ENCODE measurements around the gene BLVRA. TPM values are rescaled to one million over a fixed set of nuclear protein-coding genes. Genes with fewer than 3 reads are reported as not detected.
A peak's percentile ranks its signal among the peaks of the same experiment; 100 is the strongest.

Gene BLVRA
- polyA plus RNA-seq, 3 donors, result 71.9 to 238 (median 199) TPM

DNA sequence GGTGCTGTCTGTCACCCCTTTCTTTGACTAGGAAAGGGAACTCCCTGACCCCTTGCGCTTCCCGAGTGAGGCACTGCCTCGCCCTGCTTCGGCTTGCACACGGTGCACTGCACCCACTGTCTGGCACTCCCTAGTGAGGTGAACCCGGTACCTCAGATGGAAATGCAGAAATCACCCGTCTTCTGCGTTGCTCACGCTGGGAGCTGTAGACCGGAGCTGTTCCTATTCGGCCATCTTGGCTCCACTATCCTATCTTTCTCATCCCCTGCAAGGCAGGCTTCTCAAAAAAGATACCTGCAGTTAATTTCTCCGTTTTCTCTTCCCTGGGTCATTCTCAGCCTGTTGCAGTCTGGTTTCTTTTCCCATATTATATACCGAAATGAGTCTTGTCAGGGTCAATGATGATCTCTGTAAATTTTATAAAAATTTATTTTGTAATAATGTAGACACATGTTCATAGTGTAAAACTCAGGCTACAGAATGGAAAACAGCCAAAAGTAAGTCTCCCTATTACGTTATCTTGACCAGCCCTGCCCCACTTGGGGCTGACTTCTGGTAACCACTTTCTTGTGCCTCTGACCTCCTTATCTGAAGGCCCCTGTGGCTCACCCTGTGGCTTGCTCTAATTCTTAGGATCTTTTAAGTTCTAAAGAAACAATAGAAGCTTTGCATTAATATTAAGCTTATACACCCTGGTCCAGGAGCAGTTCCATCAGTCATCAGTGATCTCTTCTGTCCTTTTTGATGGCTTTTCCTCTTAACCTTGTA, 20.7 kb downstream of the BLVRA start:
- H3K36me3 Mint-ChIP-seq, result peaks cover 40 to 55% of the 10 kb centered on the region in 2 donors
- no peak overlapping the region for H3K4me3 Mint-ChIP-seq
- H3K4me1 ChIP-seq (ENCODE audit: control insufficient read depth in 1 of 2, insufficient read depth in 2 of 2, low read length in 2 of 2), result peaks cover 29 to 44% of the 10 kb centered on the region in 2 donors
- no peak overlapping the region for H2AFZ ChIP-seq (ENCODE audit: insufficient read depth, low read depth, low read length, poor library complexity, severe bottlenecking)
- no peak overlapping the region for H3K27ac ChIP-seq (ENCODE audit: low read depth in 1 of 2, low read length in 2 of 2)
- H3K27me3 Mint-ChIP-seq (ENCODE audit: low read depth in 3 of 3), result no peaks in the 10 kb centered on the region
- H3K36me3 ChIP-seq (replicated peaks in 1 of 2; ENCODE audit: control insufficient read depth in 1 of 2, insufficient read depth in 2 of 2, low read length in 2 of 2), result peaks cover 0 to 9% of the 10 kb centered on the region in 2 donors
- peaks cover 30% of the 10 kb centered on the region for H3K79me2 ChIP-seq (ENCODE audit: insufficient read depth, low read length)
- no peak overlapping the region for H3K27ac Mint-ChIP-seq
- H3K4me3 ChIP-seq (replicated peaks in 1 of 3; ENCODE audit: low read depth in 2 of 3, low read length in 3 of 3), result no peak overlapping the region
- H3K27me3 ChIP-seq (ENCODE audit: control insufficient read depth in 2 of 2, insufficient read depth in 2 of 2, low read length in 2 of 2), result no peaks in the 10 kb centered on the region
- no peaks in the 10 kb centered on the region for H4K20me1 ChIP-seq (ENCODE audit: insufficient read depth, low read length)
- peaks cover 0 to 7% (median 4%) of the 10 kb centered on the region in 7 donors for H3K9me3 Mint-ChIP-seq
- 92% methylated on average over 5 of the region's 14 CpGs for WGBS (ENCODE audit: insufficient coverage)
- intact Hi-C loops (cut with micrococcal nuclease), result no loop called here
- TF ChIP-seq, protein P1, sequence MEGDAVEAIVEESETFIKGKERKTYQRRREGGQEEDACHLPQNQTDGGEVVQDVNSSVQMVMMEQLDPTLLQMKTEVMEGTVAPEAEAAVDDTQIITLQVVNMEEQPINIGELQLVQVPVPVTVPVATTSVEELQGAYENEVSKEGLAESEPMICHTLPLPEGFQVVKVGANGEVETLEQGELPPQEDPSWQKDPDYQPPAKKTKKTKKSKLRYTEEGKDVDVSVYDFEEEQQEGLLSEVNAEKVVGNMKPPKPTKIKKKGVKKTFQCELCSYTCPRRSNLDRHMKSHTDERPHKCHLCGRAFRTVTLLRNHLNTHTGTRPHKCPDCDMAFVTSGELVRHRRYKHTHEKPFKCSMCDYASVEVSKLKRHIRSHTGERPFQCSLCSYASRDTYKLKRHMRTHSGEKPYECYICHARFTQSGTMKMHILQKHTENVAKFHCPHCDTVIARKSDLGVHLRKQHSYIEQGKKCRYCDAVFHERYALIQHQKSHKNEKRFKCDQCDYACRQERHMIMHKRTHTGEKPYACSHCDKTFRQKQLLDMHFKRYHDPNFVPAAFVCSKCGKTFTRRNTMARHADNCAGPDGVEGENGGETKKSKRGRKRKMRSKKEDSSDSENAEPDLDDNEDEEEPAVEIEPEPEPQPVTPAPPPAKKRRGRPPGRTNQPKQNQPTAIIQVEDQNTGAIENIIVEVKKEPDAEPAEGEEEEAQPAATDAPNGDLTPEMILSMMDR (IDR thresholded peaks at IDR 0.05), result no peak
- H3K4me1 Mint-ChIP-seq, result peaks cover 57% of the 10 kb centered on the region
- no peaks in the 10 kb centered on the region for H3K9me3 ChIP-seq (replicated peaks in 1 of 2; ENCODE audit: control insufficient read depth in 1 of 2, insufficient read depth in 1 of 2, low read length in 2 of 2)
- no peak for DNase-seq
- no peak overlapping the region for H3K9ac ChIP-seq (ENCODE audit: insufficient read depth, low read length, poor library complexity, severe bottlenecking)
- no peak overlapping the region for H3K4me2 ChIP-seq (replicated peaks; ENCODE audit: extremely low read depth, low read length, poor library complexity, severe bottlenecking)

DNA sequence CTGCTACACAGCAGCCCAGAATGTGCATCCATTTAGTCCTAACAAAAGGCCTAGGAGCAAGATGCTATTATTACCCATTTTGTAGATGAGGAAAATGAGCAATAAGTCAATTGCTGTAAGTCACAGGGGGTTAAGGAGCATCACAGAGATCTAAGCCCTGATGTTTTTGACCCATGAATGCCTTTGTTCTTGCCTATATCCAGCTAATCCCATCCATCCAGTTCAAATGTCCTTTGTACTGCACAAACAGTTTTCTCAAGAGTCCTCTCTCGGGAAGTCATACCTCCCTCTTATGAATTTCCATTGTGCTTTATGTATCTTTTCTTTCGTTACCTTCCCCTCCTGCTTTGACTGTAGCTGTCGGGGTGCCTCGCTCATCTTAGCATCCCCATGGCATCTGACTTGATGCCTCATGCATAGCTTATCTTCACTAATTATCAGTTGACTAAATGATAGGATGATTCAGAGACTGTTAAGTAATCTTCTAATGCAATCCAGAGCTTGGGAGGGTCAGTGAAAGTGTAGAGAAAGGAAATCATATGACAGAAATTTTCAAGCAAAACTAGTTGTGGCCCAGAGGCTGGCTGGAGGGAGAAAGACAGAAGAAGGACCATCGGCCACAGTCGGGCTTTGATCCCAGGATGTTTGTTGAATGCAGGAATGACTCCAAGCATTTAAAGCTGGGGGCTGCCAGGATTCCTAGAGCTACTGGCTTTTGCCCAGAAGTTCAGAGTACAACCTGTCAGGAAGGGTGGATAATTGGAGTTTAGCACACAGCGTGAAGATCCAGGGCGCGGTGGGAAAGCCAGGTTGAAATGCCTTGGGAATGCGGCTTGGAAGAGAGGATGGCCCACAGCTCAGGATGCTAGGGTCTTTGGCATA, 23.5 kb downstream of the BLVRA start:
- Histone ChIP-seq H4K20me1 (ENCODE audit: insufficient read depth, low read length) (no peaks in the 10 kb centered on the region), H3K9me3 (replicated peaks in 1 of 2; ENCODE audit: control insufficient read depth in 1 of 2, insufficient read depth in 1 of 2, low read length in 2 of 2) (no peaks in the 10 kb centered on the region), H3K4me1 (ENCODE audit: control insufficient read depth in 1 of 2, insufficient read depth in 2 of 2, low read length in 2 of 2) (peaks cover 30 to 50% of the 10 kb centered on the region in 2 donors), H2AFZ (ENCODE audit: insufficient read depth, low read depth, low read length, poor library complexity, severe bottlenecking) (peak overlapping the region; percentile 32), H3K79me2 (ENCODE audit: insufficient read depth, low read length) (peaks cover 44% of the 10 kb centered on the region), H3K27me3 (ENCODE audit: control insufficient read depth in 2 of 2, insufficient read depth in 2 of 2, low read length in 2 of 2) (no peaks in the 10 kb centered on the region), H3K9ac (ENCODE audit: insufficient read depth, low read length, poor library complexity, severe bottlenecking) (peak overlapping the region; percentile 48), H3K27ac (ENCODE audit: low read depth in 1 of 2, low read length in 2 of 2) (peak overlapping the region; percentile 66 to 88), H3K4me2 (replicated peaks; ENCODE audit: extremely low read depth, low read length, poor library complexity, severe bottlenecking) (peak overlapping the region; percentile 75), H3K36me3 (replicated peaks in 1 of 2; ENCODE audit: control insufficient read depth in 1 of 2, insufficient read depth in 2 of 2, low read length in 2 of 2) (peaks cover 0 to 9% of the 10 kb centered on the region in 2 donors), H3K4me3 (replicated peaks in 1 of 3; ENCODE audit: low read depth in 2 of 3, low read length in 3 of 3) (peak overlapping the region in 2 of 3 experiments; percentile 41 to 67)
- Mint-ChIP-seq H3K27ac (peak overlapping the region; percentile 89 to 96 (median 93)), H3K9me3 (peaks cover 0 to 4% (median 2%) of the 10 kb centered on the region in 7 donors), H3K4me3 (peak overlapping the region; percentile 65 to 87), H3K4me1 (peaks cover 63% of the 10 kb centered on the region), H3K36me3 (peaks cover 43 to 60% of the 10 kb centered on the region in 2 donors), H3K27me3 (ENCODE audit: low read depth in 3 of 3) (no peaks in the 10 kb centered on the region)
- TF ChIP-seq, protein P1 (IDR thresholded peaks at IDR 0.05), result no peak
- WGBS (ENCODE audit: insufficient coverage), result 60% methylated on average over 7 of the region's 10 CpGs
- DNase-seq, result peak; percentile 65 to 76 (median 68)
- intact Hi-C loops (cut with micrococcal nuclease), result no loop called here

Data from CD14-positive monocyte (primary cell).